PC-3 (cell line): ENCODE results near the gene TRPM2.

ENCODE experiments used
- CTCF ChIP-seq: fragments of 300-600 bp; sonication (generic); conservative IDR thresholded peaks from 2 replicates; pipeline ENCODE4 v1.5.1; 2017; ENCODE audit warnings: antibody characterized with exemption, low read depth, mild to moderate bottlenecking, low read length
- EZH2phosphoT487 ChIP-seq: fragments of 300-600 bp; sonication (generic); IDR thresholded peaks from 2 replicates; pipeline ENCODE4 v1.6.1; 2018; ENCODE audit warnings: mild to moderate bottlenecking, antibody characterized with exemption, low read length, borderline replicate concordance

DNA sequence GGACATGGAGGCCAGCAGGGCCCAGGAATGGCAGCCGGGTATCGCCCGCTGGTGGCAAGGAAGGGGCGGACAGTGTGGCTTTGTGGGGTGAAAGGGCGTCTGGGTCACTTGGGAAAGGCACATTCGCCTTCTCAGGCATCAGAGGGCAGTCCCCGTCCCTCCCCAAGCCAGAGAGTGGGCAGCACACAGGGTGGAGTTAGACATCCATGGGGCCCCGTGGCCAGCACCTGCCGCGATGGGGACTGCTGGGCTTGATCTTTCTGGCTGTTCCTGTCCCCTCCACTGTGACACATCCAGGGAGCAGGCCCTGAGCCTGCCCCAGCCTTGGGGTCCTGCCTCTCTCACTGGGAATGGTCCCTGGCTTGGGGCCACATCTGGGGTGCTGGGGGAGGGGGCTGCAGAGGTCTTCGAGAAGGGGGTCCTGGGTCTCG, 4.0 kb upstream of the TRPM2 start:
- TF ChIP-seq CTCF (no peak), EZH2phosphoT487 (no peak)
